HG03575 (cell line): ENCODE data around the gene CNTNAP5.

ENCODE experiments used
- ATAC-seq: cut with Tn5 transposase; IDR thresholded peaks from one replicate; pipeline ENCODE4 v1.9.1; 2021; ENCODE audit not compliant: unreplicated experiment, insufficient number of reproducible peaks, low FRiP score; ENCODE audit errors: extremely low read depth

Gene CNTNAP5

GRCh38 chr2:124025171-124025580 is at the start of gene CNTNAP5:
CNTNAP5 (plus strand) TSS chr2:124025287; CDS start chr2:124025651, 364 bp downstream.
- ATAC-seq, result no peak

GRCh38 chr2:123976054-123976648 is 48.9 kb upstream of the CNTNAP5 start:
- ATAC-seq, result no peak

GRCh38 chr2:123993728-123994323 is 31.3 kb upstream of the CNTNAP5 start:
- no peak for ATAC-seq

- ATAC-seq, result no peak
These were observed 25.4 kb upstream of the CNTNAP5 start for GRCh38 chr2:123999681-124000080.

- ATAC-seq, result no peak
These were observed 23.2 kb upstream of the CNTNAP5 start for GRCh38 chr2:124001696-124002430.

- ATAC-seq, result no peak
These were observed 6.2 kb upstream of the CNTNAP5 start for GRCh38 chr2:124018890-124019289.

- ATAC-seq, result no peak
These were observed 421 bp upstream of the CNTNAP5 start for GRCh38 chr2:124024561-124025170.

- no peak for ATAC-seq
These were observed 876 bp downstream of the CNTNAP5 start for GRCh38 chr2:124025891-124026434.

- ATAC-seq, result no peak
These were observed 1.4 kb downstream of the CNTNAP5 start for GRCh38 chr2:124026503-124026902.

GRCh38 chr2:124027182-124027581 is 2.1 kb downstream of the CNTNAP5 start:
- ATAC-seq, result peak; percentile 70

GRCh38 chr2:124032799-124033198 is 7.7 kb downstream of the CNTNAP5 start:
- ATAC-seq, result no peak

- ATAC-seq, result no peak
These were observed 9.2 kb downstream of the CNTNAP5 start for GRCh38 chr2:124034265-124034664.

GRCh38 chr2:124035001-124035400 is 9.9 kb downstream of the CNTNAP5 start:
- ATAC-seq, result no peak

GRCh38 chr2:124039032-124039431 is 13.9 kb downstream of the CNTNAP5 start:
- ATAC-seq, result no peak

- no peak for ATAC-seq
These were observed 14.7 kb downstream of the CNTNAP5 start for GRCh38 chr2:124039762-124040291.

- no peak for ATAC-seq
These were observed 20.8 kb downstream of the CNTNAP5 start for GRCh38 chr2:124045894-124046293.

- ATAC-seq, result no peak
These were observed 21.2 kb downstream of the CNTNAP5 start for GRCh38 chr2:124046332-124046731.

- ATAC-seq, result no peak
These were observed 23.0 kb downstream of the CNTNAP5 start for GRCh38 chr2:124048102-124048501.

GRCh38 chr2:124048664-124049063 is 23.6 kb downstream of the CNTNAP5 start:
- ATAC-seq, result no peak
